CD14-positive monocyte (primary cell): ENCODE data around the gene MUC5B. TPM values are rescaled to one million over a fixed set of nuclear protein-coding genes. Genes with fewer than 3 reads are reported as not detected.
"Not testable (repeated sequence)": the region's sequence is repeated elsewhere in the genome, so short reads cannot be mapped to it uniquely, and the experiment has no call there.

ENCODE experiments used
- DNase-seq, 3 donors: peaks; one replicate each; pipeline ENCODE4 v3.0.0-alpha.2; 2011 to 2022
- H2AFZ ChIP-seq: 2 replicates; pipeline ENCODE4 v1.6.0; 2012; ENCODE audit warnings: mild to moderate bottlenecking, low read depth, low read length, inconsistent platforms; ENCODE audit not compliant: insufficient read depth, poor library complexity, severe bottlenecking
- H3K27ac ChIP-seq, 2 donors: 1 replicate in 1 of 2; 2 replicates in 1 of 2; pipeline ENCODE4 v1.5.1; 2012 to 2013; ENCODE audit warnings: low read length in 2 of 2, control low read depth in 1 of 2, inconsistent platforms in 1 of 2, low read depth in 1 of 2, mild to moderate bottlenecking in 1 of 2
- H3K27me3 ChIP-seq, 2 donors: one replicate each; pipeline versions ENCODE4 v1.6.0 to v1.6.1; 2011 to 2013; ENCODE audit warnings: low read length in 2 of 2; ENCODE audit not compliant: control insufficient read depth in 2 of 2, insufficient read depth in 2 of 2
- H3K36me3 ChIP-seq, 2 donors: replicated peaks in 1 of 2; 1 replicate in 1 of 2; 2 replicates in 1 of 2; pipeline versions ENCODE4 v1.5.1 to v1.6.1; 2012 to 2013; ENCODE audit warnings: low read length in 2 of 2, control low read depth in 1 of 2, inconsistent platforms in 1 of 2, mild to moderate bottlenecking in 1 of 2; ENCODE audit not compliant: insufficient read depth in 2 of 2, control insufficient read depth in 1 of 2
- H3K4me1 ChIP-seq, 2 donors: 1 replicate in 1 of 2; 2 replicates in 1 of 2; pipeline versions ENCODE4 v1.5.1 to v1.6.1; 2012 to 2013; ENCODE audit warnings: low read length in 2 of 2, control low read depth in 1 of 2, inconsistent platforms in 1 of 2, mild to moderate bottlenecking in 1 of 2, moderate library complexity in 1 of 2; ENCODE audit not compliant: insufficient read depth in 2 of 2, control insufficient read depth in 1 of 2
- H3K4me2 ChIP-seq: replicated peaks from 2 replicates; pipeline ENCODE3; 2012; ENCODE audit warnings: low read length, moderate library complexity, mild to moderate bottlenecking; ENCODE audit not compliant: poor library complexity, severe bottlenecking; ENCODE audit errors: extremely low read depth
- H3K4me3 ChIP-seq, 3 experiments: fragments of 200-600 bp in 1 of 3; sonication (generic) in 1 of 3; replicated peaks in 1 of 3; 1 replicate in 2 of 3; 2 replicates in 1 of 3; pipeline ENCODE4 v1.5.1; 2011 to 2013; ENCODE audit warnings: low read length in 3 of 3, mild to moderate bottlenecking in 3 of 3, control low read depth in 2 of 3, low read depth in 2 of 3, inconsistent platforms in 1 of 3, moderate library complexity in 1 of 3
- H3K79me2 ChIP-seq: 2 replicates; pipeline ENCODE4 v1.6.0; 2012; ENCODE audit warnings: mild to moderate bottlenecking, control low read depth, inconsistent platforms, low read length, moderate library complexity; ENCODE audit not compliant: insufficient read depth
- H3K9ac ChIP-seq: 2 replicates; pipeline ENCODE4 v1.6.0; 2017; ENCODE audit warnings: low read length, mild to moderate bottlenecking; ENCODE audit not compliant: insufficient read depth, poor library complexity, severe bottlenecking
- H3K9me3 ChIP-seq, 2 donors: replicated peaks in 1 of 2; 1 replicate in 1 of 2; 2 replicates in 1 of 2; pipeline versions ENCODE4 v1.5.1 to v1.6.1; 2012 to 2013; ENCODE audit warnings: low read length in 2 of 2, control low read depth in 1 of 2; ENCODE audit not compliant: control insufficient read depth in 1 of 2, insufficient read depth in 1 of 2
- H4K20me1 ChIP-seq: 2 replicates; pipeline ENCODE4 v1.6.0; 2012; ENCODE audit warnings: mild to moderate bottlenecking, low read length, control low read depth, moderate library complexity; ENCODE audit not compliant: insufficient read depth
- H3K27ac Mint-ChIP-seq, 7 donors: one replicate each; pipeline ENCODE4 v1.8.0; 2020; ENCODE audit warnings: mild to moderate bottlenecking in 7 of 7, mixed read lengths in 7 of 7, moderate library complexity in 6 of 7, inconsistent platforms in 2 of 7
- H3K27me3 Mint-ChIP-seq, 3 donors: one replicate each; pipeline ENCODE4 v1.8.0; 2021 to 2022; ENCODE audit warnings: low read depth in 3 of 3, mild to moderate bottlenecking in 3 of 3, mixed read lengths in 3 of 3, moderate library complexity in 3 of 3, inconsistent platforms in 1 of 3
- H3K36me3 Mint-ChIP-seq, 2 donors: one replicate each; pipeline ENCODE4 v1.8.0; 2020; ENCODE audit warnings: mixed read lengths in 2 of 2, inconsistent platforms in 1 of 2, mild to moderate bottlenecking in 1 of 2
- H3K4me1 Mint-ChIP-seq: one replicate; pipeline ENCODE4 v1.8.0; 2020; ENCODE audit warnings: mild to moderate bottlenecking, mixed read lengths
- H3K4me3 Mint-ChIP-seq, 2 donors: one replicate each; pipeline ENCODE4 v1.8.0; 2020; ENCODE audit warnings: mild to moderate bottlenecking in 2 of 2, mixed read lengths in 2 of 2, moderate library complexity in 1 of 2
- H3K9me3 Mint-ChIP-seq, 7 donors: one replicate each; pipeline ENCODE4 v1.8.0; 2020 to 2022; ENCODE audit warnings: mixed read lengths in 7 of 7, mild to moderate bottlenecking in 6 of 7, moderate library complexity in 6 of 7, inconsistent platforms in 2 of 7
- WGBS: methylation state at CpG from one replicate; pipeline ENCODE4 v1.1.5; 2013; ENCODE audit warnings: missing lambda C conversion rate; ENCODE audit not compliant: insufficient coverage; 5-methylcytosine and 5-hydroxymethylcytosine counted together
- intact Hi-C, 2 donors: fragments of 100-400 bp; cut with micrococcal nuclease; formaldehyde crosslinking; loops; one replicate each; pipeline versions ENCODE4 v1.15.0 to v1.15.1; 2023
- polyA plus RNA-seq, 3 donors: library from polyadenylated mRNA; depleted of rRNA in 1 of 3; unstranded in 2 of 3; stranded (reverse) in 1 of 3; fragments of 300-500 nt in 2 of 3; fragments of >200 nt in 1 of 3; fragmentation: Illumina TruSeq in 2 of 3; gene quantifications; 1 replicate in 2 of 3; 2 replicates in 1 of 3; pipeline ENCODE4 v1.2.3, GENCODE V29; 2012 to 2021

Gene MUC5B
- polyA plus RNA-seq, 3 donors = not detected

DNA sequence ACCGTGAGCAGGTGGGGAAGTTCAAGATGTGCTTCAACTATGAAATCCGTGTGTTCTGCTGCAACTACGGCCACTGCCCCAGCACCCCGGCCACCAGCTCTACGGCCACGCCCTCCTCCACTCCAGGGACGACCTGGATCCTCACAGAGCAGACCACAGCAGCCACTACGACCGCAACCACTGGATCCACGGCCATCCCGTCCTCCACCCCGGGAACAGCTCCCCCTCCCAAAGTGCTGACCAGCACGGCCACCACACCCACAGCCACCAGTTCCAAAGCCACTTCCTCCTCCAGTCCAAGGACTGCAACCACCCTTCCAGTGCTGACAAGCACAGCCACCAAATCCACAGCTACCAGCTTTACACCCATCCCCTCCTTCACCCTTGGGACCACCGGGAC is 22.9 kb downstream of the MUC5B start:
- H3K4me2 ChIP-seq, H3K4me1 Mint-ChIP-seq, H3K79me2 ChIP-seq, H3K4me3 Mint-ChIP-seq, H3K4me1 ChIP-seq, H3K36me3 ChIP-seq, H3K27me3 ChIP-seq, DNase-seq, intact Hi-C loops, H2AFZ ChIP-seq, H3K27ac ChIP-seq, H4K20me1 ChIP-seq, H3K9ac ChIP-seq, H3K4me3 ChIP-seq, H3K36me3 Mint-ChIP-seq, H3K27me3 Mint-ChIP-seq, H3K27ac Mint-ChIP-seq: not testable (repeated sequence)
- H3K9me3 ChIP-seq = peaks cover 20 to 70% of the 10 kb centered on the region in 2 donors
- peaks cover 57 to 70% (median 60%) of the 10 kb centered on the region in 7 donors for H3K9me3 Mint-ChIP-seq
- WGBS = 100% methylated on average over 6 of the region's 14 CpGs

DNA sequence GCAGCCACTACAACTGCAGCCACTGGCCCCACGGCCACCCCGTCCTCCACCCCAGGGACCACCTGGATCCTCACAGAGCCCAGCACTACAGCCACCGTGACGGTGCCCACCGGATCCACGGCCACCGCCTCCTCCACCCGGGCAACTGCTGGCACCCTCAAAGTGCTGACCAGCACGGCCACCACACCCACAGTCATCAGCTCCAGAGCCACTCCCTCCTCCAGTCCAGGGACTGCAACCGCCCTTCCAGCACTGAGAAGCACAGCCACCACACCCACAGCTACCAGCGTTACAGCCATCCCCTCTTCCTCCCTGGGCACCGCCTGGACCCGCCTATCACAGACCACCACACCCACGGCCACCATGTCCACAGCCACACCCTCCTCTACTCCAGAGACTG is 23.4 kb downstream of the MUC5B start:
- H3K27me3 ChIP-seq, H3K4me2 ChIP-seq, H3K36me3 Mint-ChIP-seq, H3K27ac Mint-ChIP-seq, intact Hi-C loops, H4K20me1 ChIP-seq, H3K4me3 Mint-ChIP-seq, H3K27me3 Mint-ChIP-seq, H3K36me3 ChIP-seq, H3K4me1 Mint-ChIP-seq, H2AFZ ChIP-seq, H3K4me3 ChIP-seq, H3K27ac ChIP-seq, DNase-seq, H3K79me2 ChIP-seq, H3K4me1 ChIP-seq, H3K9ac ChIP-seq: not testable (repeated sequence)
- H3K9me3 ChIP-seq = peaks cover 23 to 70% of the 10 kb centered on the region in 2 donors
- 98% methylated on average over 9 of the region's 14 CpGs for WGBS
- peaks cover 58 to 75% (median 63%) of the 10 kb centered on the region in 7 donors for H3K9me3 Mint-ChIP-seq

GRCh38 chr11:1247026-1247425 is 24.2 kb downstream of the MUC5B start:
- 100% methylated on average over 4 of the region's 14 CpGs for WGBS
- intact Hi-C loops = not testable (repeated sequence)

GRCh38 chr11:1248951-1249350 is 26.1 kb downstream of the MUC5B start:
- H3K4me3 ChIP-seq, H3K9ac ChIP-seq, H3K4me2 ChIP-seq, H3K4me1 Mint-ChIP-seq, H3K36me3 Mint-ChIP-seq, H3K4me3 Mint-ChIP-seq, H3K4me1 ChIP-seq, H3K27ac ChIP-seq, H3K27ac Mint-ChIP-seq, H3K36me3 ChIP-seq, H3K27me3 Mint-ChIP-seq, DNase-seq, H4K20me1 ChIP-seq, H2AFZ ChIP-seq, H3K79me2 ChIP-seq, intact Hi-C loops, H3K27me3 ChIP-seq: not testable (repeated sequence)
- no CpG with 5 or more reads among the region's 18 CpGs for WGBS
- peaks cover 50 to 70% (median 57%) of the 10 kb centered on the region in 7 donors for H3K9me3 Mint-ChIP-seq
- H3K9me3 ChIP-seq = peaks cover 17 to 62% of the 10 kb centered on the region in 2 donors

More at GRCh38 chr11:1247026-1247425, 24.2 kb downstream of the MUC5B start:
- not testable (repeated sequence) for H3K4me3 ChIP-seq, H3K9ac ChIP-seq, H3K27me3 ChIP-seq, H4K20me1 ChIP-seq, H2AFZ ChIP-seq, H3K4me1 Mint-ChIP-seq, H3K79me2 ChIP-seq, H3K27ac Mint-ChIP-seq, H3K4me1 ChIP-seq, H3K36me3 Mint-ChIP-seq, H3K36me3 ChIP-seq, H3K27me3 Mint-ChIP-seq, DNase-seq, H3K4me3 Mint-ChIP-seq, H3K4me2 ChIP-seq, H3K27ac ChIP-seq
- peaks cover 58 to 77% (median 65%) of the 10 kb centered on the region in 7 donors for H3K9me3 Mint-ChIP-seq
- H3K9me3 ChIP-seq = peaks cover 25 to 70% of the 10 kb centered on the region in 2 donors
